HEK293T (cell line): Measurements from ENCODE around the gene AP4S1.
"Not testable (repeated sequence)": the region's sequence is repeated elsewhere in the genome, so short reads cannot be mapped to it uniquely, and the experiment has no call there.

ENCODE experiments used
- CTCF ChIA-PET: fragments of 350-600 bp; formaldehyde crosslinking; extraction: SDS; loops from one replicate; lab custom pipeline; 2021; ENCODE audit warnings: antibody characterized with exemption, inconsistent platforms; lab: Yijun Ruan, JAX
- POLR2A ChIA-PET: fragments of 350-600 bp; formaldehyde crosslinking; extraction: SDS; loops from one replicate; lab custom pipeline; 2020; ENCODE audit warnings: antibody characterized with exemption, inconsistent platforms; lab: Yijun Ruan, JAX
- DNase-seq: peaks from one replicate; pipeline ENCODE4 v3.0.0; 2012; ENCODE audit warnings: mixed read lengths; ENCODE audit errors: extremely low spot score
- ARNT ChIP-seq: fragments of 450-650 bp; IDR thresholded peaks from 2 replicates; pipeline ENCODE4 v1.6.1; 2017; ENCODE audit warnings: mild to moderate bottlenecking
- BHLHE40 ChIP-seq: fragments of 450-650 bp; IDR thresholded peaks from 2 replicates; pipeline ENCODE4 v1.6.1; 2016; ENCODE audit warnings: mild to moderate bottlenecking, moderate library complexity, borderline replicate concordance
- CTBP1 ChIP-seq: fragments of 450-650 bp; IDR thresholded peaks from 2 replicates; pipeline ENCODE4 v1.6.1; 2016; ENCODE audit warnings: borderline replicate concordance
- ELF4 ChIP-seq: fragments of 450-650 bp; IDR thresholded peaks from 2 replicates; pipeline ENCODE4 v1.6.1; 2017; ENCODE audit warnings: antibody characterized with exemption
- FOXA1 ChIP-seq: fragments of 450-650 bp; IDR thresholded peaks from 2 replicates; pipeline ENCODE4 v1.6.1; 2016; ENCODE audit warnings: mild to moderate bottlenecking
- FOXK2 ChIP-seq: fragments of 450-650 bp; IDR thresholded peaks from 2 replicates; pipeline ENCODE4 v1.6.1; 2016; ENCODE audit warnings: mild to moderate bottlenecking
- FOXM1 ChIP-seq: fragments of 450-650 bp; IDR thresholded peaks from 2 replicates; pipeline ENCODE4 v1.6.1; 2017; ENCODE audit warnings: mild to moderate bottlenecking, borderline replicate concordance
- HDGF ChIP-seq: fragments of 450-650 bp; IDR thresholded peaks from 2 replicates; pipeline ENCODE4 v1.6.1; 2017; ENCODE audit warnings: antibody characterized with exemption, borderline replicate concordance
- L3MBTL2 ChIP-seq: fragments of 450-650 bp; conservative IDR thresholded peaks from 2 replicates; pipeline ENCODE4 v1.6.1; 2016; ENCODE audit warnings: mild to moderate bottlenecking
- LEF1 ChIP-seq: fragments of 450-650 bp; IDR thresholded peaks from 2 replicates; pipeline ENCODE4 v1.6.1; 2017; ENCODE audit warnings: mild to moderate bottlenecking, borderline replicate concordance
- NFRKB ChIP-seq: fragments of 450-650 bp; IDR thresholded peaks from 2 replicates; pipeline ENCODE4 v1.6.1; 2016; ENCODE audit warnings: mild to moderate bottlenecking, moderate library complexity
- SP1 ChIP-seq: fragments of 450-650 bp; IDR thresholded peaks from 2 replicates; pipeline ENCODE4 v1.6.1; 2017
- SUZ12 ChIP-seq: fragments of 450-650 bp; IDR thresholded peaks from 2 replicates; pipeline ENCODE4 v1.6.1; 2016; ENCODE audit warnings: mild to moderate bottlenecking
- TARDBP ChIP-seq: fragments of 450-650 bp; IDR thresholded peaks from 2 replicates; pipeline ENCODE4 v1.6.1; 2016
- ZNF384 ChIP-seq: fragments of 450-650 bp; IDR thresholded peaks from 2 replicates; pipeline ENCODE4 v1.6.1; 2016
- TF ChIP-seq, protein P1 (sequence below): fragments of 450-650 bp; IDR thresholded peaks from 2 replicates; pipeline ENCODE4 v1.6.1; 2016

The AP4S1 gene

DNA sequence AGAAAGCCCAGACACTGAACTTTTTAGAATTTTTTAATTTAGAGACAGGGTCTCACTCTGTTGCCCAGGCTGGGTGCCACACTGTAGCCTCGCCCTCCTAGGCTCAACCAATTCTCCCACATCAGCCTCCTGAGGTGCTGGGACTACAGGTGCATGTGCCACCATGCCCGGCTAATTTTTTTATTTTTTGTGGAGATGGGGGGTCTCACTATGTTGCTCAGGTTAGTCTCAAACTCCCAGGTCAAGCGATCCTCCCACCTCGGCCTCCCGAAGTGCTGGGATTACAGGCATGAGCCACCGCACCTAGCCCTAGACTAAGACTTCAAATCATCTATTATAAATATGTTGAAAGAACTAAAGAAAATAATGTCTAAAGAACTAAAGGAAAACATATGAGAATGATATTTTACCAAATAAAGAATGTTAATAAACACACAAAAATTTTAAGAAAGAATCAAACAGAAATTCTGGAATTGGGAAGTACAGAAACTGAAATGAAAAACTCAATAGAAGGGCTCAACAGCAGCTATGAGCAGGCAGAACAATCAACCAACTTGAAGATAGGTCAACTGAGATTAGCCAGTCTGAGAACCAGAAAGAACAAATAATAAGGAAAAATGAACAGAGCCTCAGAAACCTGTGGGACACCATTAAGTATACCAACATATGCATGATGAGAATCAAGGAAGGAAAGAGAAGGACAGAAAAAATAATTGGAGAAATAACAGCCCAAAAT, 26.2 kb upstream of the AP4S1 start:
- CTCF ChIA-PET: no interaction called here
- POLR2A ChIA-PET: no interaction called here
- no peak for TF ChIP-seq LEF1
- TF ChIP-seq FOXK2: no peak
- no peak for TF ChIP-seq ARNT
- TF ChIP-seq NFRKB: no peak
- TF ChIP-seq TARDBP: no peak
- no peak for TF ChIP-seq ZNF384
- no peak for TF ChIP-seq L3MBTL2
- no peak for TF ChIP-seq FOXM1
- no peak for TF ChIP-seq SUZ12
- TF ChIP-seq, protein P1, sequence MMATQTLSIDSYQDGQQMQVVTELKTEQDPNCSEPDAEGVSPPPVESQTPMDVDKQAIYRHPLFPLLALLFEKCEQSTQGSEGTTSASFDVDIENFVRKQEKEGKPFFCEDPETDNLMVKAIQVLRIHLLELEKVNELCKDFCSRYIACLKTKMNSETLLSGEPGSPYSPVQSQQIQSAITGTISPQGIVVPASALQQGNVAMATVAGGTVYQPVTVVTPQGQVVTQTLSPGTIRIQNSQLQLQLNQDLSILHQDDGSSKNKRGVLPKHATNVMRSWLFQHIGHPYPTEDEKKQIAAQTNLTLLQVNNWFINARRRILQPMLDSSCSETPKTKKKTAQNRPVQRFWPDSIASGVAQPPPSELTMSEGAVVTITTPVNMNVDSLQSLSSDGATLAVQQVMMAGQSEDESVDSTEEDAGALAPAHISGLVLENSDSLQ: no peak
- TF ChIP-seq HDGF: no peak
- TF ChIP-seq FOXA1: no peak
- no peak for TF ChIP-seq SP1
- no peak for TF ChIP-seq CTBP1
- TF ChIP-seq BHLHE40: no peak
- DNase-seq: no peak

GRCh38 chr14:31000629-31001338, 24.7 kb upstream of the AP4S1 start:
- DNase-seq: no peak
- POLR2A ChIA-PET: interaction anchor here (1.3 to 1.7 kb wide), 2 partner anchors 12 to 25 kb away, joined by 3 to 8 read pairs; partner anchors contain the start of genes AP4S1 and STRN3
- TF ChIP-seq TARDBP (no peak), BHLHE40 (no peak), LEF1 (no peak), ELF4 (no peak), FOXK2 (no peak), CTBP1 (peak; percentile 71), SP1 (no peak), L3MBTL2 (no peak), ZNF384 (peak; percentile 94), ARNT (no peak), FOXA1 (0 out of 2 replicates have a peak, but pooled peaks have one; percentile 34), FOXM1 (no peak), NFRKB (no peak)
- TF ChIP-seq, protein P1: peak; percentile 43
- CTCF ChIA-PET: no interaction called here

- POLR2A ChIA-PET: interaction anchor here (1.3 to 1.7 kb wide), 2 partner anchors 13 to 25 kb away, joined by 3 to 8 read pairs; partner anchors contain the start of genes AP4S1 and STRN3
- TF ChIP-seq HDGF (no peak), LEF1 (no peak), CTBP1 (no peak), FOXK2 (no peak), SUZ12 (no peak), SP1 (no peak)
- CTCF ChIA-PET: no interaction called here
- DNase-seq: no peak
Measured at GRCh38 chr14:31001339-31001658, 24.1 kb upstream of the AP4S1 start.

GRCh38 chr14:31003284-31003683, 22.2 kb upstream of the AP4S1 start:
- TF ChIP-seq FOXA1 (no peak), L3MBTL2 (no peak), FOXK2 (no peak), ZNF384 (no peak), ELF4 (no peak), NFRKB (no peak), CTBP1 (no peak), FOXM1 (no peak), TARDBP (no peak), ARNT (no peak), BHLHE40 (no peak), LEF1 (no peak), SUZ12 (no peak), SP1 (no peak), HDGF (no peak)
- TF ChIP-seq, protein P1: no peak
- POLR2A ChIA-PET: interaction anchor here (1.3 kb wide), 1 partner anchor 23 kb away, joined by 4 read pairs; the partner anchor contains the start of gene STRN3
- CTCF ChIA-PET: no interaction called here
- DNase-seq: no peak

DNA sequence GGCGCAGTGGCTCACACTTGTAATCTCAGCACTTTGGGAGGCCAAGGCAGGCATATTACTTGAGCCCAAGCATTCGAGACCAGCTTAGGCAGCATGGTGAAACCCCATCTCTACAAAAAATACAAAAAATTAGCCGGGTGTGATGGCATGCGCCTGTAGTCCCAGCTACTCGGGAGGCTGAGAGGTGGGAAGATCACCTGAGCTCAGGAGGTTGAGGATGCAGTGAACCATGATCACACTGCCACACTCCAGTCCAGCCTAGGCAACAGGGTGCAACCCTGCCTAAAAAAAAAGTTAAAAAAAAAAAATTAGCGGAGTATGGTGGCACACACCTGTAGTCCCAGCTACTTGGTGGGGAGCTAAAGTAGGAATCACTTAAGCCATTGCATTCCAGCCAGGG, 21.4 kb upstream of the AP4S1 start:
- CTCF ChIA-PET: interaction anchor here (0.6 kb wide), 1 partner anchor 78 kb away, joined by 4 read pairs; no protein-coding TSS in a partner anchor
- POLR2A ChIA-PET, DNase-seq: not testable (repeated sequence)

DNA sequence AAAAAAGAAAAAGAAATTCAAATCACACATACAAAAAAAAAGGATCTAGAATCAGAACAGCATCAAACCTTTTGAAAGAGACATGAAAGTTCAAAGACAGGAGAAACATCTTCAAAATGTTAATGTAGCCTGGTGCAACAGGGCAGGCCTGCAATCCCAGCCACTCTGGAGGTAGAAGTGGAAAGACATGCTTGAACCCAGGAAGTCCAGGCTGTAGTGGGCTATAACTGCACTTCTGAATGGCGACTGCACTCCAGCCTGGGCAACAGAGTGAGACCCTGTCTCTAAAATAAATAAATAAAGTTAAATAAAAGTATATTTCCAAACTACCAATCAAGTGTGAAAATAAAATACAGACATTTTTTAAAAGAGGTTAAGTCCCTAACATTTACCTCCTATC, 18.7 kb upstream of the AP4S1 start:
- TF ChIP-seq FOXM1: no peak
- TF ChIP-seq SUZ12: no peak
- no peak for TF ChIP-seq L3MBTL2
- no peak for TF ChIP-seq NFRKB
- TF ChIP-seq FOXA1: no peak
- no peak for TF ChIP-seq SP1
- no peak for TF ChIP-seq FOXK2
- TF ChIP-seq ARNT: no peak
- ChIA-PET CTCF (no interaction called here), POLR2A (no interaction called here)
- no peak for DNase-seq
